HepG2 (cell line): ENCODE results near the gene HAPLN2. TPM values are rescaled to one million over a fixed set of nuclear protein-coding genes. Genes with fewer than 3 reads are reported as not detected.

ENCODE experiments used
- ATAC-seq: fragments of 200-7000 bp; cut with Tn5 transposase; 3 replicates; pipeline ENCODE4 v1.9.1; 2020; ENCODE audit warnings: mild to moderate bottlenecking, moderate library complexity
- BruUV-seq: library from RNA; stranded (reverse); fragments of 400-500 nt; replicated peaks from 2 replicates; lab custom pipeline; 2021; lab: Mats Ljungman, UMichigan
- CTCF ChIA-PET: fragments of 300-600 bp; formaldehyde crosslinking; extraction: SDS; loops from one replicate; lab custom pipeline; 2021; ENCODE audit warnings: low total read pairs, inconsistent platforms, low intra/inter-chr PET ratio; lab: Yijun Ruan, JAX
- POLR2A ChIA-PET: fragments of 350-600 bp; sonication (Branson Sonifier 250); formaldehyde crosslinking; loops from one replicate; lab custom pipeline; 2020; ENCODE audit warnings: antibody characterized with exemption, inconsistent platforms; lab: Yijun Ruan, JAX
- DNase-seq: peaks from one replicate; pipeline ENCODE4 v3.0.0-alpha.2; 2015; ENCODE audit warnings: low spot score
- FAIRE-seq: peaks from 3 replicates; lab custom pipeline; 2011; peaks lifted over from hg19 to GRCh38; lab: Jason Lieb, UNC
- H2AFZ ChIP-seq: one replicate; pipeline ENCODE4 v1.6.1; 2011; ENCODE audit warnings: low read length, inconsistent platforms
- H3K27ac ChIP-seq: fragments of 300-600 bp; 3 replicates; pipeline ENCODE4 v1.8.0; 2011; ENCODE audit warnings: mixed run types, mild to moderate bottlenecking, mixed read lengths, low read length, inconsistent platforms; ENCODE audit not compliant: insufficient read depth; ENCODE audit errors: extremely low read length
- H3K27me3 ChIP-seq, 2 experiments: fragments of 200-600 bp in 1 of 2; 2 replicates in 1 of 2; 3 replicates in 1 of 2; pipeline versions ENCODE4 v1.6.0 to v1.8.0; 2011; ENCODE audit warnings: low read length in 2 of 2, mild to moderate bottlenecking in 2 of 2, moderate library complexity in 2 of 2, inconsistent platforms in 1 of 2; ENCODE audit not compliant: insufficient read depth in 2 of 2, control insufficient read depth in 1 of 2
- H3K36me3 ChIP-seq, 2 experiments: fragments of 200-600 bp in 1 of 2; replicated peaks in 1 of 2; 2 replicates in 1 of 2; 3 replicates in 1 of 2; pipeline versions ENCODE4 v1.5.1 to v1.8.0; 2011; ENCODE audit warnings: low read length in 2 of 2, inconsistent platforms in 1 of 2; ENCODE audit not compliant: insufficient read depth in 2 of 2, control insufficient read depth in 1 of 2
- H3K4me1 ChIP-seq: 2 replicates; pipeline ENCODE4 v1.5.1; 2012; ENCODE audit warnings: low read length, inconsistent platforms; ENCODE audit not compliant: insufficient read depth
- H3K4me2 ChIP-seq: 2 replicates; pipeline ENCODE4 v1.6.0; 2011; ENCODE audit warnings: low read depth, low read length, inconsistent platforms
- H3K4me3 ChIP-seq, 3 experiments: fragments of 200-600 bp in 1 of 3; sonication (generic), shearing (Covaris generic) in 1 of 3; replicated peaks in 1 of 3; 2 replicates each; pipeline ENCODE4 v1.5.1; 2011 to 2016; ENCODE audit warnings: low read length in 3 of 3, inconsistent platforms in 2 of 3, low read depth in 2 of 3, mild to moderate bottlenecking in 2 of 3, control low read depth in 1 of 3, mixed read lengths in 1 of 3; ENCODE audit not compliant: insufficient read depth in 1 of 3
- H3K79me2 ChIP-seq: one replicate; pipeline ENCODE4 v1.6.1; 2011; ENCODE audit warnings: low read length, inconsistent platforms; ENCODE audit not compliant: insufficient read depth
- H3K9ac ChIP-seq: 2 replicates; pipeline ENCODE4 v1.6.0; 2011; ENCODE audit warnings: mild to moderate bottlenecking, low read depth, low read length, inconsistent platforms; ENCODE audit not compliant: insufficient read depth
- H3K9me3 ChIP-seq: 2 replicates; pipeline ENCODE4 v1.5.1; 2012; ENCODE audit warnings: mild to moderate bottlenecking, low read length
- H4K20me1 ChIP-seq: 2 replicates; pipeline ENCODE4 v1.6.0; 2011; ENCODE audit warnings: inconsistent platforms, mild to moderate bottlenecking, low read length, moderate library complexity; ENCODE audit not compliant: insufficient read depth
- GATAD1 ChIP-seq: IDR thresholded peaks from 2 replicates; pipeline ENCODE4 v1.6.1; 2016; ENCODE audit warnings: missing genetic modification reagents, missing compliant biosample characterization
- KDM6A ChIP-seq: IDR thresholded peaks from 2 replicates; pipeline ENCODE4 v1.6.1; 2016; ENCODE audit warnings: low read depth
- MLLT10 ChIP-seq: sonication (generic); formaldehyde crosslinking; IDR thresholded peaks from 2 replicates; pipeline ENCODE4 v1.4.0; 2020; ENCODE audit warnings: missing genetic modification reagents
- SPEN ChIP-seq: sonication (generic); formaldehyde crosslinking; IDR thresholded peaks from 2 replicates; pipeline ENCODE4 v1.5.1; 2020; ENCODE audit warnings: low read depth, mild to moderate bottlenecking, missing genetic modification reagents
- ZFP37 ChIP-seq: sonication (generic); formaldehyde crosslinking; IDR thresholded peaks from 2 replicates; pipeline ENCODE4 v1.4.0; 2020; ENCODE audit warnings: missing genetic modification reagents, borderline replicate concordance
- ZFY ChIP-seq: sonication (generic); formaldehyde crosslinking; IDR thresholded peaks from 2 replicates; pipeline ENCODE4 v1.4.0; 2020; ENCODE audit warnings: missing genetic modification reagents
- ZNF30 ChIP-seq: sonication (generic); formaldehyde crosslinking; IDR thresholded peaks from 2 replicates; pipeline ENCODE4 v1.5.0; 2020; ENCODE audit warnings: mild to moderate bottlenecking, missing genetic modification reagents
- ZNF343 ChIP-seq: sonication (generic); formaldehyde crosslinking; IDR thresholded peaks from 2 replicates; pipeline ENCODE4 v1.4.0; 2020; ENCODE audit warnings: mild to moderate bottlenecking, missing genetic modification reagents
- ZNF460 ChIP-seq: sonication (generic); formaldehyde crosslinking; IDR thresholded peaks from 2 replicates; pipeline ENCODE4 v1.5.1; 2020; ENCODE audit warnings: missing genetic modification reagents, mild to moderate bottlenecking, borderline replicate concordance
- ZNF468 ChIP-seq: sonication (generic); formaldehyde crosslinking; IDR thresholded peaks from 2 replicates; pipeline ENCODE4 v1.8.0; 2022; ENCODE audit warnings: mild to moderate bottlenecking, moderate library complexity, missing genetic modification reagents
- ZSCAN5A ChIP-seq: sonication (generic); formaldehyde crosslinking; IDR thresholded peaks from 2 replicates; pipeline ENCODE4 v1.8.0; 2022; ENCODE audit warnings: mild to moderate bottlenecking, missing genetic modification reagents, borderline replicate concordance
- WGBS: methylation state at CpG from one replicate; pipeline ENCODE4 v1.1.6; 2017; ENCODE audit warnings: low lambda C conversion rate; 5-methylcytosine and 5-hydroxymethylcytosine counted together
- in situ Hi-C: cut with HindIII; loops from 2 replicates; pipeline ENCODE4 v1.10.0; 2017; ENCODE audit warnings: low pct_unique_long_range_greater_than_20kb; ENCODE audit not compliant: extremely low pct_ligation_motif_present
- intact Hi-C: fragments of 100-400 bp; cut with micrococcal nuclease; formaldehyde crosslinking; loops from one replicate; pipeline ENCODE4 v1.10.0; 2022; ENCODE audit not compliant: unreplicated experiment
- polyA plus RNA-seq, 8 experiments: library from polyadenylated mRNA; depleted of rRNA in 3 of 8; stranded (reverse) in 7 of 8; unstranded in 1 of 8; fragments of >200 nt; fragmentation: Illumina TruSeq in 4 of 8; extraction: Trizol in 4 of 8; gene quantifications; 2 replicates each; pipeline versions ENCODE4 v1.2.1 to v1.2.3, GENCODE V29; 2011 to 2016; ENCODE audit warnings: low read depth in 4 of 8, missing spikeins in 1 of 8, mixed read lengths in 1 of 8; ENCODE audit not compliant: insufficient read depth in 1 of 8
- total RNA-seq, 5 experiments: library from RNA; depleted of rRNA; stranded (reverse); fragments of >200 nt; fragmentation: Illumina TruSeq; extraction: Trizol; gene quantifications; 2 replicates each; pipeline ENCODE4 v1.2.3, GENCODE V29; 2016; ENCODE audit warnings: low read depth in 1 of 5
- TF ChIP-seq, protein P1 (sequence below): IDR thresholded peaks from 2 replicates; pipeline ENCODE4 v1.6.1; 2016; ENCODE audit warnings: control low read depth

Gene HAPLN2
- total and polyA plus RNA-seq, 2 of the 13 experiments (the other 11 are each of a cell fraction or from before 2014, with no cell fraction given) = not detected

- WGBS = 24% methylated on average over 5 of the region's 5 CpGs
These were observed 39.7 kb upstream of the HAPLN2 start, which contains the start of gene TTC24 for GRCh38 chr1:156579472-156579871. Gene TTC24 (plus strand): TSS chr1:156579723. CDS start chr1:156581365, 1,642 bp downstream.

DNA sequence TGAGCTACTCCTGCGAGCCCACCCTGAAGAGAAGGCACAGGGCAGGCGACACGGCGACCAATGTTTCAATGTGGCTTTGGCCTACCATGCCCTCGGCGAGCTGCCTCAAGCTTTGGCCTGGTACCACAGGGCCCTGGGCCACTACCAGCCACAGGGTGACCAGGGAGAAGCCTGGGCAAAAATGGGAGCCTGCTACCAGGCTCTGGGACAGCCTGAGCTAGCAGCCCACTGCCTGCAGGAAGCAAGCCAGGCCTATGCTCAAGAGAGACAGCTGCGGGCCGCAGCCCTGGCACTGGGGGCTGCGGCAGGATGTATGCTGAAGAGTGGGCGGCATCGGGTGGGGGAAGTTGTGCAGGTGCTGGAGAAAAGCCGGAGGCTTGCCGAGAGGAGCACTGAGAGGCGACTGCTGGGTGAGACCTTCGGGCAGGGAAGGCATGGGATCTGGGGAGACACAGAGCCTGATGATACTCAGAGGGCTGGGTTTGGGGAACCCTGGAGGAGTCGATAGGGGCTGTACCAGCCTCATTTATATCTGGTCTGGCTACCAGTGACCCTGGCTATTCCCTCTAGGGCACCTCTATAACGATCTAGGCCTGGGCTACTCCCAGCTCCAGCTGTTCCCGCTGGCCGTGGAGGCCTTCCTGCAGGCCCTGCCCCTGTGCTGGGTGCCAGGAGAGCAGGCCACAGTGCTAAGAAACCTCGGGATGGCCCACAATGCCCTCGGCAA lies 37.4 kb upstream of the HAPLN2 start:
- BruUV-seq = no TSS peak
- POLR2A ChIA-PET = interaction anchor here (1.0 to 1.6 kb wide), 4 partner anchors 10 to 125 kb away, joined by 3 to 10 read pairs (median 6); partner anchors contain the start of gene NAXE
- peak overlapping the region; percentile 72 for H3K4me2 ChIP-seq
- no peaks in the 10 kb centered on the region for H4K20me1 ChIP-seq
- DNase-seq (no peak), ATAC-seq (peak; percentile 56), FAIRE-seq (no peak)
- 0 out of 2 replicates have a peak, but pooled peaks cover 14% of the 10 kb centered on the region for H3K4me1 ChIP-seq
- peak overlapping the region; percentile 77 for H2AFZ ChIP-seq
- peak overlapping the region in 2 of 3 experiments; percentile 2 to 50; a peak in 3 of 6 replicates for H3K4me3 ChIP-seq
- peaks cover 6 to 39% of the 10 kb centered on the region in 2 experiments; a peak in 4 of 5 replicates for H3K27me3 ChIP-seq
- H3K36me3 ChIP-seq = no peaks in the 10 kb centered on the region
- intact Hi-C loops = loop anchor here (5.0 kb wide), 1 partner anchor 80 kb away; the partner anchor contains the start of gene MEF2D
- no peak overlapping the region for H3K27ac ChIP-seq
- CTCF ChIA-PET = interaction anchor here (5.8 kb wide), 1 partner anchor 26 kb away, joined by 86 read pairs; no protein-coding TSS in a partner anchor
- no peaks in the 10 kb centered on the region for H3K9me3 ChIP-seq
- in situ Hi-C loops = no loop called here
- 32% methylated on average over 15 of the region's 21 CpGs for WGBS
- no peaks in the 10 kb centered on the region for H3K79me2 ChIP-seq
- H3K9ac ChIP-seq = peak overlapping the region; percentile 58
- TF ChIP-seq ZSCAN5A (CRISPR knock-in tag) = no peak
- no peak for TF ChIP-seq ZFP37 (CRISPR knock-in tag)
- peak; percentile 15; the same call in 1 of the 2 replicates for TF ChIP-seq SPEN (CRISPR knock-in tag)
- TF ChIP-seq KDM6A (CRISPR knock-in tag) = no peak
- TF ChIP-seq ZNF30 = no peak
- TF ChIP-seq ZNF460 (CRISPR knock-in tag) = no peak
- TF ChIP-seq ZNF468 (CRISPR knock-in tag) = peak; percentile 47; the same call in 1 of the 2 replicates
- peak; percentile 84 for TF ChIP-seq ZFY (CRISPR knock-in tag)
- no peak for TF ChIP-seq GATAD1
- no peak for TF ChIP-seq MLLT10 (CRISPR knock-in tag)

More at GRCh38 chr1:156579472-156579871, 39.7 kb upstream of the HAPLN2 start, which contains the start of gene TTC24:
- peaks cover 6 to 29% of the 10 kb centered on the region in 2 experiments; a peak in 4 of 5 replicates for H3K27me3 ChIP-seq
- intact Hi-C loops = no loop called here
- ATAC-seq (no peak), DNase-seq (no peak), FAIRE-seq (no peak)
- 0 out of 2 replicates have a peak, but pooled peaks cover 14% of the 10 kb centered on the region for H3K4me1 ChIP-seq
- no peaks in the 10 kb centered on the region for H4K20me1 ChIP-seq
- no peak within 1 kb of the TSS for H3K4me3 ChIP-seq
- H3K9ac ChIP-seq = no peak within 1 kb of the TSS
- no peak for TF ChIP-seq ZNF343 (CRISPR knock-in tag)
- TF ChIP-seq, protein P1, sequence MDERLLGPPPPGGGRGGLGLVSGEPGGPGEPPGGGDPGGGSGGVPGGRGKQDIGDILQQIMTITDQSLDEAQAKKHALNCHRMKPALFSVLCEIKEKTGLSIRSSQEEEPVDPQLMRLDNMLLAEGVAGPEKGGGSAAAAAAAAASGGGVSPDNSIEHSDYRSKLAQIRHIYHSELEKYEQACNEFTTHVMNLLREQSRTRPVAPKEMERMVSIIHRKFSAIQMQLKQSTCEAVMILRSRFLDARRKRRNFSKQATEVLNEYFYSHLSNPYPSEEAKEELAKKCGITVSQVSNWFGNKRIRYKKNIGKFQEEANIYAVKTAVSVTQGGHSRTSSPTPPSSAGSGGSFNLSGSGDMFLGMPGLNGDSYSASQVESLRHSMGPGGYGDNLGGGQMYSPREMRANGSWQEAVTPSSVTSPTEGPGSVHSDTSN (CRISPR knock-in tag) = peak; percentile 48
- H2AFZ ChIP-seq = no peak within 1 kb of the TSS
- H3K4me2 ChIP-seq = no peak within 1 kb of the TSS
- in situ Hi-C loops = no loop called here
- no peaks in the 10 kb centered on the region for H3K36me3 ChIP-seq
- POLR2A ChIA-PET = no interaction called here
- H3K27ac ChIP-seq = no peak within 1 kb of the TSS
- no peaks in the 10 kb centered on the region for H3K9me3 ChIP-seq
- no TSS peak for BruUV-seq
- CTCF ChIA-PET = no interaction called here
- H3K79me2 ChIP-seq = no peaks in the 10 kb centered on the region
